Uterus (tissue), 2 donors: ENCODE results near the gene LTV1.

Experiments
- CTCF ChIP-seq, 4 experiments: fragments of 200-600 bp in 2 of 4; fragments of 450-650 bp in 2 of 4; sonication (generic) in 2 of 4; IDR thresholded peaks; one replicate each; pipeline ENCODE4 v1.5.1; 2016 to 2019; ENCODE audit warnings: antibody characterized with exemption in 4 of 4, mild to moderate bottlenecking in 2 of 4, moderate library complexity in 1 of 4
- POLR2A ChIP-seq, 2 donors: fragments of 450-650 bp; IDR thresholded peaks; one replicate each; pipeline ENCODE4 v1.6.1; 2016; ENCODE audit warnings: antibody characterized with exemption in 2 of 2, mild to moderate bottlenecking in 1 of 2, moderate library complexity in 1 of 2

- no peak for TF ChIP-seq CTCF (IDR thresholded peaks at IDR 0.05)
- no peak for TF ChIP-seq POLR2A (IDR thresholded peaks at IDR 0.05)
Observed at GRCh38 chr6:143902827-143903226, 59.7 kb downstream of the LTV1 start.
